GM18867 (cell line): Measurements from ENCODE around the gene TMEM62.
"Not testable (repeated sequence)": the region's sequence is repeated elsewhere in the genome, so short reads cannot be mapped to it uniquely, and the experiment has no call there.

Experiments used
- ATAC-seq: cut with Tn5 transposase; IDR thresholded peaks from one replicate; pipeline ENCODE4 v1.9.1; 2021; ENCODE audit warnings: mild to moderate bottlenecking, moderate library complexity; ENCODE audit not compliant: unreplicated experiment

Gene TMEM62

GRCh38 chr15:43118829-43119228 lies 14.6 kb upstream of the TMEM62 start:
- no peak for ATAC-seq

- no peak for ATAC-seq
Observed at GRCh38 chr15:43121863-43122262, 11.5 kb upstream of the TMEM62 start.

GRCh38 chr15:43125100-43125661 lies 8.2 kb upstream of the TMEM62 start:
- no peak for ATAC-seq

GRCh38 chr15:43126356-43126755 lies 7.0 kb upstream of the TMEM62 start:
- ATAC-seq = no peak

- no peak for ATAC-seq
Observed at GRCh38 chr15:43127752-43128151, 5.6 kb upstream of the TMEM62 start.

- ATAC-seq = not testable (repeated sequence)
Observed at GRCh38 chr15:43128174-43128979, 5.0 kb upstream of the TMEM62 start.

- ATAC-seq = no peak
Observed at GRCh38 chr15:43128980-43129335, 4.4 kb upstream of the TMEM62 start.

- no peak for ATAC-seq
Observed at GRCh38 chr15:43132830-43133429, 456 bp upstream of the TMEM62 start.

GRCh38 chr15:43134157-43134635 lies 810 bp downstream of the TMEM62 start:
- ATAC-seq = no peak

- ATAC-seq = no peak
Observed at GRCh38 chr15:43135351-43135750, 2.0 kb downstream of the TMEM62 start.

GRCh38 chr15:43143203-43143941 lies 10.0 kb downstream of the TMEM62 start:
- no peak for ATAC-seq

GRCh38 chr15:43144512-43144911 lies 11.1 kb downstream of the TMEM62 start:
- ATAC-seq = no peak

GRCh38 chr15:43146184-43146583 lies 12.8 kb downstream of the TMEM62 start:
- no peak for ATAC-seq

GRCh38 chr15:43150191-43150929 lies 17.0 kb downstream of the TMEM62 start:
- no peak for ATAC-seq

GRCh38 chr15:43151688-43152087 lies 18.3 kb downstream of the TMEM62 start:
- no peak for ATAC-seq

- no peak for ATAC-seq
Observed at GRCh38 chr15:43153269-43153668, 19.9 kb downstream of the TMEM62 start.

GRCh38 chr15:43165801-43166325 lies 32.5 kb downstream of the TMEM62 start:
- ATAC-seq = no peak

GRCh38 chr15:43167261-43167660 lies 33.9 kb downstream of the TMEM62 start:
- not testable (repeated sequence) for ATAC-seq

- ATAC-seq = no peak
Observed at GRCh38 chr15:43168192-43169107, 35.1 kb downstream of the TMEM62 start.
